Measurements from ENCODE around the gene ZNF593OS. TPM values are rescaled to one million over a fixed set of nuclear protein-coding genes. Genes with fewer than 3 reads are reported as not detected.

The ZNF593OS gene
- total and polyA plus RNA-seq, 10 of the 15 experiments (the other 5 are each of a cell fraction or from before 2014, with no cell fraction given), result 0.16 to 1.7 (median 0.59) TPM; not detected in 6

DNA sequence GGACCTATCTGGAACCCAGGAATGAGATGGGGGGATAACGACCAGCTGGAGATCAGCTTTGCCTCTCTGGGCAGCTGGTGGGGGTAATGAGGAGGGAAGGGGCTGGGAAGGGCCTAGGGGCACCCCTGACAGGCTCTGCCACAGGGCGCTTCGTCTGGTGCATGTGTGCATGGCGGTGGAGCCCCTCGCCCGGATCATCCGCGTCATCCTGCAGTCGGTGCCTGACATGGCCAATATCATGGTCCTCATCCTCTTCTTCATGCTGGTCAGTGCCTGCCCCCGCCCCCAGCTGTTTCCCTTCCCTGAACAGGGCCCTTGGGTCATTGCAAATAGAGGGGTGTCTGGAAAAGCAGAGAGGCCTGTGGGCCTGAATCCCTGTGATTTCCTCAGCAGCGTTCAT lies 26.2 kb upstream of the ZNF593OS start (continued):
- no peak for TF ChIP-seq REST (IDR thresholded peaks at IDR 0.05; ENCODE audit: low read depth, low read length)
- no peak for TF ChIP-seq USF2 (IDR thresholded peaks at IDR 0.05; ENCODE audit: borderline replicate concordance, low read depth, low read length)
- TF ChIP-seq IKZF2 (IDR thresholded peaks at IDR 0.05), result no peak
- no peak for TF ChIP-seq SRF (IDR thresholded peaks at IDR 0.05; ENCODE audit: low read depth in 2 of 2, low read length in 2 of 2)
- no peak for TF ChIP-seq RELA (IDR thresholded peaks at IDR 0.05; ENCODE audit: borderline replicate concordance, partially characterized antibody)
- no peak for TF ChIP-seq EED (IDR thresholded peaks at IDR 0.05; ENCODE audit: low read depth)
- no peak for TF ChIP-seq MTA2 (IDR thresholded peaks at IDR 0.05; ENCODE audit: low read depth)
- TF ChIP-seq CBFB (IDR thresholded peaks at IDR 0.05; ENCODE audit: low read depth), result no peak
- no peak for TF ChIP-seq RBBP5 (conservative IDR thresholded peaks at IDR 0.05)
- TF ChIP-seq MEF2A (IDR thresholded peaks at IDR 0.05; ENCODE audit: insufficient read depth, low read depth, low read length), result no peak
- no peak for TF ChIP-seq CBX5 (IDR thresholded peaks at IDR 0.05; ENCODE audit: low read depth)
- no peak for TF ChIP-seq DPF2 (IDR thresholded peaks at IDR 0.05)
- no peak for TF ChIP-seq GABPA (IDR thresholded peaks at IDR 0.05; ENCODE audit: low read depth)
- TF ChIP-seq SREBF2 (IDR thresholded peaks at IDR 0.05; ENCODE audit: low read length), result no peak

All from GM12878 (cell line).